ENCODE measurements around the gene ERBB3.

ERBB3 gene

GRCh38 chr12:56141946-56142784 is 62.2 kb downstream of the ERBB3 start:
- Histone ChIP-seq H3K27me3 (ENCODE audit: control insufficient read depth, low read length) (no peaks in the 10 kb centered on the region), H3F3A (ENCODE audit: control insufficient read depth, insufficient read depth) (peaks cover 15% of the 10 kb centered on the region), H3K4me2 (ENCODE audit: low read length) (no peak overlapping the region), H3K9me2 (replicated peaks; ENCODE audit: control insufficient read depth, low read length) (no peaks in the 10 kb centered on the region), H3K79me2 (ENCODE audit: control insufficient read depth, low read length) (no peaks in the 10 kb centered on the region), H4K20me1 (ENCODE audit: control insufficient read depth, insufficient read depth, low read depth, low read length) (no peaks in the 10 kb centered on the region), H3K4me3 (ENCODE audit: low read length) (no peak overlapping the region), H3K4me1 (ENCODE audit: control insufficient read depth, low read length) (no peaks in the 10 kb centered on the region), H3K9me3 (ENCODE audit: control insufficient read depth, insufficient read depth, low read length) (no peaks in the 10 kb centered on the region), H3K36me3 (ENCODE audit: control insufficient read depth, low read length) (peaks cover 64% of the 10 kb centered on the region), H3K27ac (ENCODE audit: low read depth, low read length) (no peak overlapping the region)
- TF ChIP-seq EZH2phosphoT487 (IDR thresholded peaks at IDR 0.05; ENCODE audit: borderline replicate concordance, low read length) (no peak), CTCF (IDR thresholded peaks at IDR 0.05; ENCODE audit: low read depth, low read length, poor library complexity, severe bottlenecking) (no peak)

- no peak overlapping the region for H3K4me3 ChIP-seq (ENCODE audit: low read length)
- TF ChIP-seq CTCF (IDR thresholded peaks at IDR 0.05; ENCODE audit: low read depth, low read length, poor library complexity, severe bottlenecking) (no peak), EZH2phosphoT487 (IDR thresholded peaks at IDR 0.05; ENCODE audit: borderline replicate concordance, low read length) (no peak)
- no peak overlapping the region for H3K27ac ChIP-seq (ENCODE audit: low read depth, low read length)
- no peaks in the 10 kb centered on the region for H3K79me2 ChIP-seq (ENCODE audit: control insufficient read depth, low read length)
- H3K4me1 ChIP-seq (ENCODE audit: control insufficient read depth, low read length) = no peaks in the 10 kb centered on the region
- no peaks in the 10 kb centered on the region for H3K9me3 ChIP-seq (ENCODE audit: control insufficient read depth, insufficient read depth, low read length)
- no peak overlapping the region for H3K4me2 ChIP-seq (ENCODE audit: low read length)
- no peaks in the 10 kb centered on the region for H3K27me3 ChIP-seq (ENCODE audit: control insufficient read depth, low read length)
- H3K9me2 ChIP-seq (replicated peaks; ENCODE audit: control insufficient read depth, low read length) = no peaks in the 10 kb centered on the region
- no peaks in the 10 kb centered on the region for H4K20me1 ChIP-seq (ENCODE audit: control insufficient read depth, insufficient read depth, low read depth, low read length)
- H3K36me3 ChIP-seq (ENCODE audit: control insufficient read depth, low read length) = peaks cover 53% of the 10 kb centered on the region
- H3F3A ChIP-seq (ENCODE audit: control insufficient read depth, insufficient read depth) = peaks cover 15% of the 10 kb centered on the region
These were observed 63.3 kb downstream of the ERBB3 start for GRCh38 chr12:56143217-56143616.

- Histone ChIP-seq H3K4me2 (ENCODE audit: low read length) (no peak overlapping the region), H3K9me3 (ENCODE audit: control insufficient read depth, insufficient read depth, low read length) (no peaks in the 10 kb centered on the region), H3K36me3 (ENCODE audit: control insufficient read depth, low read length) (peaks cover 47% of the 10 kb centered on the region), H3K9me2 (replicated peaks; ENCODE audit: control insufficient read depth, low read length) (no peaks in the 10 kb centered on the region), H3K79me2 (ENCODE audit: control insufficient read depth, low read length) (no peaks in the 10 kb centered on the region), H3K27ac (ENCODE audit: low read depth, low read length) (no peak overlapping the region), H3K4me1 (ENCODE audit: control insufficient read depth, low read length) (no peaks in the 10 kb centered on the region), H3K27me3 (ENCODE audit: control insufficient read depth, low read length) (no peaks in the 10 kb centered on the region), H3F3A (ENCODE audit: control insufficient read depth, insufficient read depth) (peaks cover 15% of the 10 kb centered on the region), H4K20me1 (ENCODE audit: control insufficient read depth, insufficient read depth, low read depth, low read length) (no peaks in the 10 kb centered on the region), H3K4me3 (ENCODE audit: low read length) (no peak overlapping the region)
- TF ChIP-seq EZH2phosphoT487 (IDR thresholded peaks at IDR 0.05; ENCODE audit: borderline replicate concordance, low read length) = no peak
These were observed 63.9 kb downstream of the ERBB3 start for GRCh38 chr12:56143870-56144269.

- no peaks in the 10 kb centered on the region for H4K20me1 ChIP-seq (ENCODE audit: control insufficient read depth, insufficient read depth, low read depth, low read length)
- TF ChIP-seq EZH2phosphoT487 (IDR thresholded peaks at IDR 0.05; ENCODE audit: borderline replicate concordance, low read length) = no peak
- H3K79me2 ChIP-seq (ENCODE audit: control insufficient read depth, low read length) = no peaks in the 10 kb centered on the region
- H3K27ac ChIP-seq (ENCODE audit: low read depth, low read length) = no peak overlapping the region
- no peaks in the 10 kb centered on the region for H3K27me3 ChIP-seq (ENCODE audit: control insufficient read depth, low read length)
- H3K4me2 ChIP-seq (ENCODE audit: low read length) = no peak overlapping the region
- no peaks in the 10 kb centered on the region for H3K9me3 ChIP-seq (ENCODE audit: control insufficient read depth, insufficient read depth, low read length)
- no peaks in the 10 kb centered on the region for H3K9me2 ChIP-seq (replicated peaks; ENCODE audit: control insufficient read depth, low read length)
- no peaks in the 10 kb centered on the region for H3K4me1 ChIP-seq (ENCODE audit: control insufficient read depth, low read length)
- H3K4me3 ChIP-seq (ENCODE audit: low read length) = no peak overlapping the region
- H3K36me3 ChIP-seq (ENCODE audit: control insufficient read depth, low read length) = peaks cover 50% of the 10 kb centered on the region
- peaks cover 15% of the 10 kb centered on the region for H3F3A ChIP-seq (ENCODE audit: control insufficient read depth, insufficient read depth)
These were observed 65.3 kb downstream of the ERBB3 start for GRCh38 chr12:56145217-56145616.

All from DOHH2 (cell line).